ENCODE results near the gene NACA. TPM values are rescaled to one million over a fixed set of nuclear protein-coding genes. Genes with fewer than 3 reads are reported as not detected.
"Not testable (repeated sequence)": the region's sequence is repeated elsewhere in the genome, so short reads cannot be mapped to it uniquely, and the experiment has no call there.

The NACA gene
- total RNA-seq, 1 donor from 2014 or later, result 1,274 TPM

DNA sequence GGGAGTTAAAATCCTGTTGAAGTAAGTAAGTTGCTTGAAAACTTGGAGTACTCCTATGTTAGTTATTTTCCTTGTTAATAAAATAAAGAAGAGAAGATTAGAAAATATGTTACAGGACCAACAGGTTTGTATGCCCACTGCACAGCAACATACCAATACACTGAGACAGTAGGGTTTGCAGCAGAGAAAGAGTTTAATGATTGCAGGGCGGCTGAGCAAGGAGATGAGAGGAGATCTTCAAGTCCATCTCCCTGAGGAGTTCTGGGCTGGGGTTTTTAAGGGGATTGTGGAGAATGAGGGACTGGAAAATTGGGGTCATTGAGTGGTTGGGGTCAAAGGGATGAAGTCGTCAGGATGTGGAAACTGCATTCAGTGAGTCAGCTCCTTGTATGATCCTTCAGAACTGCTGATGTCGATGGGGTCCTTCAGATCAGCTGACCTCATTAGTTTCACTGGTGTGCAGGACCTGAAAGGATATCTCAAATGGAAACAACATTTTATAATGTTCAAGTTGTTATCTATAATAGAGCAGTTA, 33.7 kb upstream of the NACA start:
- Histone ChIP-seq H3K9me3 (no peaks in the 10 kb centered on the region), H3K4me1 (no peaks in the 10 kb centered on the region), H3K4me3 (no peak overlapping the region), H3K27me3 (no peaks in the 10 kb centered on the region), H3K36me3 (no peaks in the 10 kb centered on the region), H3K27ac (no peak overlapping the region)
- DNase-seq (ENCODE audit: extremely low spot score in 2 of 2), result no peak
- intact Hi-C loops (cut with DNase I), result loop anchor here (5.0 kb wide), 1 partner anchor 229 kb away; no protein-coding TSS in a partner anchor
- TF ChIP-seq POLR2A (IDR thresholded peaks at IDR 0.05) (no peak), POLR2AphosphoS5 (IDR thresholded peaks at IDR 0.05; ENCODE audit: insufficient read depth in 1 of 2, low read depth in 1 of 2) (no peak)
- TF ChIP-seq, protein P1, sequence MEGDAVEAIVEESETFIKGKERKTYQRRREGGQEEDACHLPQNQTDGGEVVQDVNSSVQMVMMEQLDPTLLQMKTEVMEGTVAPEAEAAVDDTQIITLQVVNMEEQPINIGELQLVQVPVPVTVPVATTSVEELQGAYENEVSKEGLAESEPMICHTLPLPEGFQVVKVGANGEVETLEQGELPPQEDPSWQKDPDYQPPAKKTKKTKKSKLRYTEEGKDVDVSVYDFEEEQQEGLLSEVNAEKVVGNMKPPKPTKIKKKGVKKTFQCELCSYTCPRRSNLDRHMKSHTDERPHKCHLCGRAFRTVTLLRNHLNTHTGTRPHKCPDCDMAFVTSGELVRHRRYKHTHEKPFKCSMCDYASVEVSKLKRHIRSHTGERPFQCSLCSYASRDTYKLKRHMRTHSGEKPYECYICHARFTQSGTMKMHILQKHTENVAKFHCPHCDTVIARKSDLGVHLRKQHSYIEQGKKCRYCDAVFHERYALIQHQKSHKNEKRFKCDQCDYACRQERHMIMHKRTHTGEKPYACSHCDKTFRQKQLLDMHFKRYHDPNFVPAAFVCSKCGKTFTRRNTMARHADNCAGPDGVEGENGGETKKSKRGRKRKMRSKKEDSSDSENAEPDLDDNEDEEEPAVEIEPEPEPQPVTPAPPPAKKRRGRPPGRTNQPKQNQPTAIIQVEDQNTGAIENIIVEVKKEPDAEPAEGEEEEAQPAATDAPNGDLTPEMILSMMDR (IDR thresholded peaks at IDR 0.05), result no peak

DNA sequence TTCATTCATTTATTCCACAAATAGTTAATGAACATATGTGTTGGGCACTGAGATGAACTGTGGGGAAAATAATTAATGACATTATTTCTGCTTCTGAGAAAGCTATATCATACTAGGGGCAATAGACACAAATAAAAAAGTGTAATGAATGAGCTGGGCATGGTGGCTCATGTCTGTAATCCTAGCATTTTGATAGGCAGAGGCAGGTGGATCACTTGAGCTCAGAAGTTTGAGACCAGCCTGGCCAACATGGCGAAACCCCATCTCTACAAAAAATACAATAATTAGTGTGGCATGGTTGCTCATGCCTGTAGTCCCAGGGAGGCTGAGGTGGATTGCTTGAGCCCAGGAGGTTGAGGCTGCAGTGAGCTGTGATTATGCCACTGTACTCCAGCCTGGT, 32.9 kb upstream of the NACA start:
- not testable (repeated sequence) for H3K27me3 ChIP-seq; H3K4me1 ChIP-seq; H3K27ac ChIP-seq; H3K4me3 ChIP-seq; H3K36me3 ChIP-seq; H3K9me3 ChIP-seq; DNase-seq (ENCODE audit: extremely low spot score in 2 of 2)
- intact Hi-C loops (cut with DNase I), result loop anchor here (5.0 kb wide), 1 partner anchor 229 kb away; no protein-coding TSS in a partner anchor

DNA sequence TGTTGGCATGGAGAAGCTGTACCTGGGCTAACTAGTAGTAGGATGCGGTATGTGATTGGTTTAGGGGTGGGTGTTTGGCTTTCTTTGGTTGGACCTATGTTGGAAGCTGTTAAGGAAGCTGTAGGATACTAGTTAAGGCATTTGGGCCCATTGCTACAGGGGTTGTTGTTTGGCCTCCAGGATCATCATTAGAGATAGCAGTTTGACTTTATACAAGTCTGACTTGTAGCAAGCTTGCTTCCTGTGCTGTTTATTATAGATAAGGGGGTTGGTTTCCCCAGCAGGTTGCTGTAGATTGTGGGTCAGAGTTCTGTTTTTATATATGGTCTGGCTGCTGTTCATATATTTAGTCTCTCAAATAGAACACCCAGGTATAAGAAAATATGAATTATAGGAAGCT, 28.5 kb upstream of the NACA start:
- DNase-seq (ENCODE audit: extremely low spot score in 2 of 2), result no peak
- no peaks in the 10 kb centered on the region for H3K27me3 ChIP-seq
- TF ChIP-seq POLR2A (IDR thresholded peaks at IDR 0.05), result no peak
- no peaks in the 10 kb centered on the region for H3K36me3 ChIP-seq
- H3K4me3 ChIP-seq, result no peak overlapping the region
- peaks cover 11% of the 10 kb centered on the region for H3K4me1 ChIP-seq
- H3K27ac ChIP-seq, result no peak overlapping the region
- H3K9me3 ChIP-seq, result no peaks in the 10 kb centered on the region
- intact Hi-C loops (cut with DNase I), result no loop called here

DNA sequence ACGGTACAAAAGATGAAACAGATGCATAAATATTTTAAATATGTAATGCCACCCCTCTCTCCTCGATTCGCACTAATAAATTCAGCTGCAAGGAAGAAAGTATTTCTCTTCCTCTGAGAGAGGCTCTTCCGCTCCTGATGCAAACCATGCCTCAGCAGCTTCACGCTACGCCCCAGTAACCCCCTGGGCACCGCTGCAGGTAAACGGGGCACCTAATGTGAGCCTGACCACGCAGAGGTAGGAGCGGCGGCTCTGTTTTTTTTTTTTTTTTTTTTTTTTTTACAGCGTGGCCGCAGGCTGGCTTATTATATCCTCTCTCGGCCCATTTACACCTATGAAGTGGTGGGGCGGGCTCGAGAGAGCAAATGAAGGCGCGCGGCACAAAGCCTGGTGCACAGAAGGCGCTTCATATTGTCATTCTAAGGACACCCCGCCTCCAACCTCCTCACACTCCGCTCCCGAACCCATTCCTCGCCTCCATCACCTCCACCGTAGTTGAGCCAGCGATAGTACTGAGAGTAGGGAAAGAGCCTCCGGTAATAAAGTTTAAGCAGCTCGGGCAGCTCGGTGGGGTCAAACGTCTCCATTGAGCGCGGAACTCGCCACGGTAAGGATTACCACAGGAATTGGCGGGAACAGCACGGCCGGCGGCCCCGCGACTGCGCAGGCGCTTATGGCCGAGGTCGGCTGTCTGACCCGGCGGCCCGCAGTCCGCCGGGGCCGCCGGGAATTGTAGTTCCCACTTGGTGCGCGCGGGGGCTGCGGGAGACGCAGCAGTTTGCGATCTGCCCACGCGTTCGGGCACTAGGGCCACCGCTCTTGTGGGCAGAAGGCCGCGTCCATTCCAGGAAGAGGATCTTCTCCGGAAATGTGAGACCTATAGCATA, 26.9 kb upstream of the NACA start, which contains the start of gene PRIM1:
PRIM1 (minus strand) TSS at position 612 of the 887 bp plus-strand sequence; CDS start at position 587, 25 bp downstream.
- Histone ChIP-seq H3K4me3 (peak within 1 kb of the TSS; percentile 57 to 65), H3K27me3 (no peaks in the 10 kb centered on the region), H3K9me3 (no peaks in the 10 kb centered on the region), H3K4me1 (peaks cover 11% of the 10 kb centered on the region), H3K27ac (peak within 1 kb of the TSS; percentile 80), H3K36me3 (no peaks in the 10 kb centered on the region)
- TF ChIP-seq POLR2AphosphoS5 (IDR thresholded peaks at IDR 0.05; ENCODE audit: insufficient read depth in 1 of 2, low read depth in 1 of 2) (peak; percentile 47 to 82), POLR2A (IDR thresholded peaks at IDR 0.05) (peak in 1 of 2 donors; percentile 17)
- TF ChIP-seq, protein P1 (IDR thresholded peaks at IDR 0.05), result peak in 1 of 3 experiments; percentile 8
- intact Hi-C loops (cut with DNase I), result no loop called here
- DNase-seq (ENCODE audit: extremely low spot score in 2 of 2), result no peak

DNA sequence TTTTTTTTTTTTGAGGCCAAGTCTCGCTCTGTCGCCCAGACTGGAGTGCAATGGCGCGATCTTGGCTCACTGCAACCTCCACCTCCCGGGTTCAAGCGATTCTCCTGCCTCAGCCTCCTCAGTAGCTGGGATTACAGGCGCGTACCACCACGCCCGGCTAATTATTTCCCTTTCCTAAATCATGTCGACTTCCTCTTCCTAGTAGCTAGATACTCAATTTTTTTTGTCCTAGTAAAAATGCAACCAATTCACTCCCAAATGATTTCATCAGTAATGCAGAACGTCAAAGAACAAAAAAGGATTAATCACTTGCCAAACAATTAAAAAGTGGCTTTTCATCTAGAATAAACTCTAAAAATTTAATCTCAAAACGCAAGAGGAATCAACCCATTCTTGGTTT, 25.5 kb upstream of the NACA start:
- H3K27me3 ChIP-seq; H3K9me3 ChIP-seq; H3K27ac ChIP-seq; H3K4me3 ChIP-seq; H3K36me3 ChIP-seq; intact Hi-C loops (cut with DNase I); DNase-seq (ENCODE audit: extremely low spot score in 2 of 2): not testable (repeated sequence)
- peaks cover 11% of the 10 kb centered on the region for H3K4me1 ChIP-seq

DNA sequence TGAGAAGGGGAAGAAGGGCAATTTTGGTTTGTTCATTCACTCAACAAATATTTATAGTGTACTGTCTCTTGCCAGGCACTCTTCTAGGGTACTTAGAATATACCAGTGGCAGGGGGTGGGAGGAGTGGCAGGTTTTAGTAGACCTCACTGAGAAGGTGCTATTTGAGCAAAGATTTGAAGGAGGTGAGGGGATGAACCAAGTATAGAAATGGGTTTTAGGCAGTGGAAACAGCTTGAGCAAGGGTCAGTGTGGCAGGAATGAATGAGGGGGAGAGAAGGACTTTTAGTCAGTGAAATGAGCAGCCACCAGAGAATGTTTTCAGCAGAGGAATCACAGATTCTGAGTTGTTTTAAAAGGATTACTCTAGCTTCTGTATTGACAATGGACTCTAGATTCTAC, 24.8 kb upstream of the NACA start:
- no peaks in the 10 kb centered on the region for H3K9me3 ChIP-seq
- DNase-seq (ENCODE audit: extremely low spot score in 2 of 2), result no peak
- H3K4me1 ChIP-seq, result peaks cover 11% of the 10 kb centered on the region
- H3K27me3 ChIP-seq, result no peaks in the 10 kb centered on the region
- no peak overlapping the region for H3K4me3 ChIP-seq
- H3K36me3 ChIP-seq, result peaks cover 0 to 3% of the 10 kb centered on the region in 2 donors
- intact Hi-C loops (cut with DNase I), result no loop called here
- H3K27ac ChIP-seq, result no peak overlapping the region
- TF ChIP-seq POLR2AphosphoS5 (IDR thresholded peaks at IDR 0.05; ENCODE audit: insufficient read depth in 1 of 2, low read depth in 1 of 2) (no peak), POLR2A (IDR thresholded peaks at IDR 0.05) (no peak)
- TF ChIP-seq, protein P1 (IDR thresholded peaks at IDR 0.05), result no peak

Data from vagina (tissue), 2 donors.